HG02840 (cell line): ENCODE data around the gene NINJ1.
A peak's percentile ranks its signal among the peaks of the same experiment; 100 is the strongest.
"Not testable (repeated sequence)": the region's sequence is repeated elsewhere in the genome, so short reads cannot be mapped to it uniquely, and the experiment has no call there.

Experiments used
- ATAC-seq: cut with Tn5 transposase; IDR thresholded peaks from one replicate; pipeline ENCODE4 v1.9.1; 2021; ENCODE audit warnings: mild to moderate bottlenecking, moderate library complexity, moderate number of reproducible peaks; ENCODE audit not compliant: unreplicated experiment, low FRiP score

Gene NINJ1

DNA sequence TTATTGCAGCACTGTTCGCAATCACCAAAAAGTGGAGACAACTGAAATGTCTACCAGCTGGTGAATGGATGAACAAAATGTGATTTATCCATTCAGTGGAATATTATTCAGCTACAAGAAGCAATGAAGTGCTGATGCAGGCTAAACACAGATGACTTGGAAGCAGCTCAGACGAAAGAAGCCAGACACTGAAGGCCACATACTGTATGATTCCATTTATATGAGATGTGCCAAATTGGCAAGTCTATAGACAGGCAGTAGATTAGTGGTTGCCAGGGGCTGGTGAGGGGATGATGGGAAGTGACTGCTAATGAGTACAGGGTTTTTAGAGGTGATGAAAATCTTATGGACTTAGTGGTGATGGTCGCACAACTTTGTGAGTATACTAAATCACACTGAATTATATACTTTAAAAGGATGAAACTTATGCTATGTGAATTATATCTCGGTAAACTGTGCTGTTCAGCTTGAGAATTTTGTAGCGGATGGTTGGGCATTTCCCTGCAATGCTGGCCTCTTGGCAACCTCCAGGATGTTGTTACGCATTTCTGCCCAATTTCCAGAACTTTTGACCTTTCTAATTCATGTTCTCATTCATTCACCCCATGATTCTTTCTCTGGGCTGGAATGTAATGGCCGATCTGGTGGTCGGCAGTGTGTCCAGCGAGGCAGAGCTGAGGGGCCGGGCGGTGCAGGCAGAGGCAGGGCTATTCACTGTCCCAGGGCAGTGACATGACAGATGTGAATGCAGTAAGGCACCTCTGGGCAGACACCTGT is 27.9 kb upstream of the NINJ1 start:
- no peak for ATAC-seq

- peak; percentile 64 for ATAC-seq
These were observed 25.8 kb upstream of the NINJ1 start for GRCh38 chr9:93159601-93160471.

- ATAC-seq: no peak
These were observed 22.5 kb upstream of the NINJ1 start for GRCh38 chr9:93156475-93157008.

DNA sequence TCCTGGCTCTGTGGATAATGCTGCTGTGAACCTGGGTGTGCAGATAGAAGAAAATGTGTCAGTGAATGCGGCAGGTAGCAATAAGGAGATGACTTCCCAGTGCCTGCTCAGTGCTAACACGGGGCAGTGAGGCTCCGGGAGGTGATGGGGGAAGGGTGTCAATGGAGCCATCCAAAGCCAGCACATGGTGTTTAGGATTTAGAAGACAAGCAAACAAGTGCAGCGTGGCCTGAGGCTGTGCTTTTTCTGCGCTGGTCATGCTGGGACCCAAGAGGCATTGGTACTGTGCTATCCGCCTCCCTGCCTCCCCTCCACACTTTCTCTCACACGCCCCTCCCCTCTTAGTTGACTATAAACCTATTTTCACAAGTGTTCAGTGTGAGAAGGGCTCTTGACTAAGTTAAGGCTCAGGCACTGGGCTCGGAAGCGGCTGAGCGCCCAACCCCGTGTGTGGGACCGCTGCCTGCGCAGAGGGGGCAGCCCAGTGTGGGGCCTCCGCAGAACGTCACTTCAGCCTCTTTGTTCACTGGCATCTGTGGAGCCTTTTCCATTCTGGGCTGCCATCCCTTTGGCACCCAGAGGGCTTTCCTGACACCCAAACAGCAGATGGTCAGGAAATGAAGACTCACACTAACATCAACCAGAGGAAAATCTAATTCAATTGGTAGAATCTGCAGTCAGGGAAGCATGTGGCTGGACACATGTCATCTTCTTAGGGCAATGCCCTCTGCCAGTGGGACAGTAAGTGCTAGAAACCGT is 21.8 kb upstream of the NINJ1 start:
- ATAC-seq: no peak

DNA sequence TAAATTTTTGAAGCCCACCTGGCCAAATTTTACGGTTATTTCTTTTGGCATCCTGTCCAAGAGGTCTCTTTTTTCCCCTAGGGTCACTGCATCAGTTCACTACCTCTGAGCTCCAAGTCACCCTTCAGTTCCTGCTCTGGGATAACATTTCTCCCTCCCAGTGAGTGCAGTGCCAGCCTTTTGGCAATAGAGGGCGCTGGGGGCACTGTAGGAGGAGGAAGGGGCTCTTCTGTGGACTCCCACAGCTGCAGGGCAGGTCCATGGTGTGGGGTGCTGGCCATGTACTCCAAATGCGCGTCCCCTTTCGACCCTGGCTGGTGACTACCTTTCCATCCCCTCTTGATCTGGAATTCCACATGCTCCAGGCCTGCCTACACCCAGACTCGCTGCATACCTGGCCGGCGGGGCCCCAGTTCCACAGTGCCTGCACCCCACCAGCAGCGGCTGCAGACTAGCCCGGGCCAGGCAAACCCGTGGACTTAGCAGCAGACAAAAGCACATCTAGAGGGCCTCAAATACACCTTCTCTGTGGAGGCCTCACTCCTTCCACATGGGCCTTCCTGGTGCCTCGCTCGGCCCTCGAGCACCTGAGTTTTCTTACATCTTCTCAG is 20.3 kb upstream of the NINJ1 start:
- ATAC-seq: no peak

GRCh38 chr9:93151097-93151784 is 17.2 kb upstream of the NINJ1 start:
- ATAC-seq: no peak

- ATAC-seq: no peak
These were observed 15.3 kb upstream of the NINJ1 start for GRCh38 chr9:93149361-93149760.

DNA sequence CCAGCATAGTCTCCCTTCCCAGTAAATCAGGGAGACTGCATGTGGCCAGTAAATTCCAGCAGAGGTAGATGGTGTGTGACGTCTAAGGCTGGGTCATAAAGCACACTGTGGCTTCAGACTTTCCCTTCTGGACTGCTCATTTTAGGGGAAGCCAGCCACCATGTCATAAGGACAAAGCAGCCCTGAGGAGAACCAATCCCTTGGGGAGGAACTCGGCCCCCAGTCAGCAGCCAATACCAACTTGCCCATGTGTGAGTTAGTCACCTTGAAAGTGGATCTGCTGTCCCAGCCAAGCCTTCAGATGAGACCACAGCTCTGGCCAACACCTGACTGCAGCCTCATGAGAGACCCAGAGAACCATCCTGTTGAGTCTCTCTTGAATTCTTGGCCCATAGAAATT is 14.7 kb upstream of the NINJ1 start:
- no peak for ATAC-seq

- ATAC-seq: no peak
These were observed 13.6 kb upstream of the NINJ1 start for GRCh38 chr9:93147632-93148031.

DNA sequence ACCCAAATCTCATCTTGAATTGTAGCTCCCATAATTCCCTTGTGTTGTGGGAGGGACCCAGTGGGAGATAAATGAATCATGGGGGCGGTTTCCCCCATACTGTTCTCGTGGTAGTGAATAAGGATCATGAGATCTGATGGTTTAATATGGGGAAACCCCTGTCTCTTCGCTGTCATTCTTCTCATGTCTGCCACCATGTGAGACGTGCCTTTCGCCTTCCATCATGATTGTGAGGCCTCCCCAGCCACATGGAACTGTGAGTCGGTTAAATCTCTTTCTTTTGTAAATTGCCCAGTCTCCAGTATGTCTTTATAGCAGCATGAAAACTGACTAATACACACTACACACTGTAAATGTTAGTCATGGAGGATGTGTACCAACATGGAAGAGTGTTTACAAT is 12.6 kb upstream of the NINJ1 start:
- not testable (repeated sequence) for ATAC-seq

DNA sequence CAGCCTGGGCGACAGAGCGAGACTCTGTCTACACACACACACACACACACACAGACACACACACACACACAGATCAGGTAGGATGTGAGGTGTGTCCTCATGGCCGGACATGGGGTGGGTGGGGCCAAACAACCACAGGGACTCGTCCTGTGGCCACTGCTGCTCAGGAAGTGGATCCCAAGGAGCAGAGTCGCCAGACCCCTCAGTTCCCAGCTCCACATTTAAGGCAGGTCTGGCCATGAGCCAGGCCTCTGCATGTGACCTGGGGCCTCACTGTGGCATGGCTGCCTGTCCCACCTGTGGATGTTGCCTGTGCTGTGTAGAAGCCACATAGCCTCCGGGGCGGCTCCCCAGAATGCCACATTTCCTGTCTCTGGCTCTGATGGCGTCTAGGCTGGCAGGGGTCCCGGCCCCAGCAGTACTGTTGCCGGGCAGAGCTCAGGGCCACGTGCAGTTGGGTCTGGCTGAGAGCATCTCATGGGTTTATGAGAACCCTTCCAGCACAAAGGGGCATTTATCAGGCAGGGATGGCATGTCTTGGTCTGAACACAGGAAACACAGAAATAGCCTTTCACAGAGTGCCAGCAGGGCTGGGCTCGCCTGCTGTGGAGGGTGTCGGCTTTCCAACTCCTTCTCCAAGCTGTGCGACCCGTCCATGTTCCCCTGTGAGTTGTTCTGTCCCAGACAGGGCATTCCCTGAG is 9.9 kb upstream of the NINJ1 start:
- no peak for ATAC-seq

GRCh38 chr9:93141771-93142483 is 7.9 kb upstream of the NINJ1 start:
- ATAC-seq: no peak

- ATAC-seq: no peak
These were observed 5.5 kb upstream of the NINJ1 start for GRCh38 chr9:93139365-93140182.

GRCh38 chr9:93138171-93138764 is 4.2 kb upstream of the NINJ1 start:
- no peak for ATAC-seq

DNA sequence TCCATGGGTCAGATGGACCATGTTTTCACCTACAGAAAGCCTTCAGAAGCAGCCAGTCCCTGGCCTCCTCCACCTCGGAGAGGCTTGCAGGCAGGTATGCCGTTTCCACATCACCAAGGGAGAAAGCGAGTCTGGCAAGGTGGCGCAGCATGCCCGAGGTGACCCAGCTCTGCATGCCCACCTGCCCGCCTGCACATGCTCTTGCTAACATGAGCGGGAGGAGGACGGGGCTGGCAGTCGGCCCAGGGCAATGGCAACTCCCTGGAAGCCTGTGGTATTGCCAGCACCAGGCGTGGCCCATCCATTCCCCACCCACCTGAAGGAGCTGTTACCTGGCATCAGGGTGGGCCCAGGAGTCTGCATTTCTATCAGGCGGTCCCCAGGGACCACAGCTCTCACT is 3.3 kb upstream of the NINJ1 start:
- ATAC-seq: no peak

GRCh38 chr9:93136011-93136440 is 2.0 kb upstream of the NINJ1 start:
- ATAC-seq: no peak

DNA sequence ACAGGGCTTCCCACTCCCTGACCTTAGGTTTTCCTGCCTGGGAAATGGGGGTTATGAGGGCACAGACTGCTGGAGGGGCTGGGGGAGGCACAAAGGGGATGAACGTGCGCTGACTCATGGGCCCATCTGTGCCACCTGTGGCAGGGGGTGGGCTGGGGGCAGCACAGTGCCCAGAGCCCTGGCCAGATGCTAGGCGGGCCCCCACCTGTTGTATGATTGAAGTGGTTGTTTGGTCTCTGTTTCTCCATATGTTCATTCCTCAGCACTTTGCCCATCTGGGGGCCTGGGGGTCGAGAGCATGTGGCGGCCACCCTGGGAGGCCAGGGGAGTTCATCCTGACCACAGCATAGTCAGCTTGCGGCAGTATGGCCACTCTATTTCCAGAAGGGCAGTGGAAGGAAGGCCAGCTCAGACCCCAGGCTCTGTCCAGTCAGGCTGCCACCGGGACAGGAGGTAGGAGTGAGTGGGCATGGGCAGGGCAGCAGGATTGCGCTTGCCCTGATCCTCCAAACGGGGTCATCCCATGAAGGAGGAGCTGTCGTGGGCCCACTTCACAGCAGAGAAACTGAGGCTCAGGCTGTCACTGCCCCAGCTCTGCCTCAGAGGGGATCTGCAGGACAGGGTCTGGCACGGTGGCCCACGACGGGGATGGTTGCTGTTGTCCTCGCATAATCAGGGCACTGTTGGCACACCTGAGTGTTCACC is 841 bp upstream of the NINJ1 start:
- ATAC-seq: no peak
